ENCODE results near the gene MIPOL1.
"Not testable (repeated sequence)": the region's sequence is repeated elsewhere in the genome, so short reads cannot be mapped to it uniquely, and the experiment has no call there.

The MIPOL1 gene

GRCh38 chr14:37196604-37197420, 925 bp upstream of the MIPOL1 start:
- Mint-ChIP-seq H3K27ac (no peak overlapping the region), H3K27me3 (no peaks in the 10 kb centered on the region), H3K36me3 (ENCODE audit: insufficient read depth) (no peaks in the 10 kb centered on the region), H3K4me3 (no peak overlapping the region), H3K4me1 (ENCODE audit: low read depth in 2 of 2) (peaks cover 0 to 2% of the 10 kb centered on the region in 2 donors), H3K9me3 (peaks cover 0 to 8% of the 10 kb centered on the region in 2 donors)
- no peak for DNase-seq
- ATAC-seq (replicated peaks), result no peak

- Mint-ChIP-seq H3K9me3 (peaks cover 2 to 8% of the 10 kb centered on the region in 2 donors), H3K4me3 (no peak overlapping the region), H3K27me3 (no peaks in the 10 kb centered on the region), H3K27ac (no peak overlapping the region), H3K36me3 (ENCODE audit: insufficient read depth) (no peaks in the 10 kb centered on the region), H3K4me1 (ENCODE audit: low read depth in 2 of 2) (peaks cover 0 to 2% of the 10 kb centered on the region in 2 donors)
- ATAC-seq (replicated peaks) (no peak), DNase-seq (no peak)
Observed at GRCh38 chr14:37198273-37198598, 499 bp downstream of the MIPOL1 start.

GRCh38 chr14:37198907-37199306, 1.2 kb downstream of the MIPOL1 start:
- peaks cover 2 to 8% of the 10 kb centered on the region in 2 donors for H3K9me3 Mint-ChIP-seq
- no peak overlapping the region for H3K4me3 Mint-ChIP-seq
- ATAC-seq (replicated peaks), result no peak
- no peaks in the 10 kb centered on the region for H3K27me3 Mint-ChIP-seq
- no peak overlapping the region for H3K27ac Mint-ChIP-seq
- no peaks in the 10 kb centered on the region for H3K36me3 Mint-ChIP-seq (ENCODE audit: insufficient read depth)
- DNase-seq, result no peak
- H3K4me1 Mint-ChIP-seq (ENCODE audit: low read depth in 2 of 2), result peaks cover 0 to 2% of the 10 kb centered on the region in 2 donors

- Mint-ChIP-seq H3K36me3 (ENCODE audit: insufficient read depth) (no peaks in the 10 kb centered on the region), H3K4me1 (ENCODE audit: low read depth in 2 of 2) (peaks cover 0 to 2% of the 10 kb centered on the region in 2 donors), H3K27ac (no peak overlapping the region), H3K4me3 (no peak overlapping the region), H3K27me3 (no peaks in the 10 kb centered on the region), H3K9me3 (peaks cover 0 to 10% of the 10 kb centered on the region in 2 donors)
- no peak for DNase-seq
- ATAC-seq (replicated peaks), result no peak
Observed at GRCh38 chr14:37201724-37202123, 4.0 kb downstream of the MIPOL1 start.

- H3K4me1 Mint-ChIP-seq (ENCODE audit: low read depth in 2 of 2), result peaks cover 0 to 2% of the 10 kb centered on the region in 2 donors
- no peak for ATAC-seq (replicated peaks)
- H3K9me3 Mint-ChIP-seq, result peaks cover 0 to 10% of the 10 kb centered on the region in 2 donors
- no peak overlapping the region for H3K4me3 Mint-ChIP-seq
- no peak for DNase-seq
- no peaks in the 10 kb centered on the region for H3K36me3 Mint-ChIP-seq (ENCODE audit: insufficient read depth)
- no peaks in the 10 kb centered on the region for H3K27me3 Mint-ChIP-seq
- no peak overlapping the region for H3K27ac Mint-ChIP-seq
Observed at GRCh38 chr14:37202265-37202664, 4.5 kb downstream of the MIPOL1 start.

GRCh38 chr14:37202812-37203211, 5.1 kb downstream of the MIPOL1 start:
- Mint-ChIP-seq H3K27me3 (no peaks in the 10 kb centered on the region), H3K27ac (no peak overlapping the region), H3K36me3 (ENCODE audit: insufficient read depth) (no peaks in the 10 kb centered on the region), H3K4me3 (no peak overlapping the region), H3K9me3 (peaks cover 0 to 10% of the 10 kb centered on the region in 2 donors), H3K4me1 (ENCODE audit: low read depth in 2 of 2) (no peaks in the 10 kb centered on the region)
- DNase-seq (no peak), ATAC-seq (replicated peaks) (no peak)

GRCh38 chr14:37203423-37203822, 5.7 kb downstream of the MIPOL1 start:
- Mint-ChIP-seq H3K27ac (no peak overlapping the region), H3K4me3 (no peak overlapping the region), H3K4me1 (ENCODE audit: low read depth in 2 of 2) (no peaks in the 10 kb centered on the region), H3K27me3 (no peaks in the 10 kb centered on the region), H3K36me3 (ENCODE audit: insufficient read depth) (no peaks in the 10 kb centered on the region), H3K9me3 (peaks cover 0 to 10% of the 10 kb centered on the region in 2 donors)
- DNase-seq, result no peak
- no peak for ATAC-seq (replicated peaks)

- not testable (repeated sequence) for H3K4me3 Mint-ChIP-seq; H3K27me3 Mint-ChIP-seq; H3K4me1 Mint-ChIP-seq (ENCODE audit: low read depth in 2 of 2); DNase-seq; ATAC-seq (replicated peaks); H3K36me3 Mint-ChIP-seq (ENCODE audit: insufficient read depth); H3K27ac Mint-ChIP-seq
- H3K9me3 Mint-ChIP-seq, result peaks cover 0 to 13% of the 10 kb centered on the region in 2 donors
Observed at GRCh38 chr14:37205623-37206605, 8.2 kb downstream of the MIPOL1 start.

GRCh38 chr14:37209617-37210016, 11.9 kb downstream of the MIPOL1 start:
- not testable (repeated sequence) for H3K36me3 Mint-ChIP-seq (ENCODE audit: insufficient read depth); H3K4me1 Mint-ChIP-seq (ENCODE audit: low read depth in 2 of 2)

GRCh38 chr14:37210448-37210847, 12.7 kb downstream of the MIPOL1 start:
- no peaks in the 10 kb centered on the region for H3K36me3 Mint-ChIP-seq (ENCODE audit: insufficient read depth)
- peaks cover 13 to 19% of the 10 kb centered on the region in 2 donors for H3K9me3 Mint-ChIP-seq
- H3K27me3 Mint-ChIP-seq, result no peaks in the 10 kb centered on the region
- DNase-seq, result no peak
- no peak overlapping the region for H3K27ac Mint-ChIP-seq
- no peak for ATAC-seq (replicated peaks)
- H3K4me3 Mint-ChIP-seq, result no peak overlapping the region
- H3K4me1 Mint-ChIP-seq (ENCODE audit: low read depth in 2 of 2), result no peaks in the 10 kb centered on the region

More at GRCh38 chr14:37209617-37210016, 11.9 kb downstream of the MIPOL1 start:
- H3K9me3 Mint-ChIP-seq, result peaks cover 13 to 19% of the 10 kb centered on the region in 2 donors
- ATAC-seq (replicated peaks); H3K27ac Mint-ChIP-seq; H3K4me3 Mint-ChIP-seq; H3K27me3 Mint-ChIP-seq; DNase-seq: not testable (repeated sequence)

- H3K27ac Mint-ChIP-seq, result no peak overlapping the region
- no peaks in the 10 kb centered on the region for H3K4me1 Mint-ChIP-seq (ENCODE audit: low read depth in 2 of 2)
- ATAC-seq (replicated peaks) (no peak), DNase-seq (no peak)
- no peak overlapping the region for H3K4me3 Mint-ChIP-seq
- H3K27me3 Mint-ChIP-seq, result no peaks in the 10 kb centered on the region
- H3K36me3 Mint-ChIP-seq (ENCODE audit: insufficient read depth), result no peaks in the 10 kb centered on the region
- peaks cover 13 to 19% of the 10 kb centered on the region in 2 donors for H3K9me3 Mint-ChIP-seq
Observed at GRCh38 chr14:37213016-37213415, 15.3 kb downstream of the MIPOL1 start.

- no peaks in the 10 kb centered on the region for H3K27me3 Mint-ChIP-seq
- H3K4me3 Mint-ChIP-seq, result no peak overlapping the region
- peaks cover 4% of the 10 kb centered on the region for H3K36me3 Mint-ChIP-seq (ENCODE audit: insufficient read depth)
- no peak overlapping the region for H3K27ac Mint-ChIP-seq
- H3K9me3 Mint-ChIP-seq, result peaks cover 13 to 18% of the 10 kb centered on the region in 2 donors
- ATAC-seq (replicated peaks) (no peak), DNase-seq (no peak)
- H3K4me1 Mint-ChIP-seq (ENCODE audit: low read depth in 2 of 2), result no peaks in the 10 kb centered on the region
Observed at GRCh38 chr14:37215345-37215744, 17.6 kb downstream of the MIPOL1 start.

- Mint-ChIP-seq H3K27ac (no peak overlapping the region), H3K27me3 (no peaks in the 10 kb centered on the region), H3K4me3 (no peak overlapping the region), H3K36me3 (ENCODE audit: insufficient read depth) (peaks cover 4% of the 10 kb centered on the region), H3K4me1 (ENCODE audit: low read depth in 2 of 2) (no peaks in the 10 kb centered on the region), H3K9me3 (peaks cover 2 to 3% of the 10 kb centered on the region in 2 donors)
- DNase-seq, result no peak
- no peak for ATAC-seq (replicated peaks)
Observed at GRCh38 chr14:37221073-37221472, 23.3 kb downstream of the MIPOL1 start.
